T-helper 1 cell treated with Interleukin-12 subunit alpha and Interleukin-12 subunit beta and Interleukin-4 antibody, amounts not matched to agents 30 ng/mL and 1 ng/mL, for 36 hours (primary cell): Measurements from ENCODE around the gene PITPNB. TPM values are rescaled to one million over a fixed set of nuclear protein-coding genes. Genes with fewer than 3 reads are reported as not detected.

Source experiments
- intact Hi-C: fragments of 100-400 bp; cut with micrococcal nuclease; formaldehyde crosslinking; loops from one replicate; pipeline ENCODE4 v1.15.1; 2024
- total RNA-seq: library from RNA; stranded (reverse); gene quantifications from 2 replicates; pipeline ENCODE4 v1.2.3, GENCODE V29; 2022

Gene PITPNB
- total RNA-seq = 102 and 114 TPM in 2 replicates

- intact Hi-C loops = loop anchor here (1.0 to 5.0 kb wide), 9 partner anchors 33 to 1491 kb away; partner anchors contain the start of genes ASPHD2, CCDC117, HPS4 and HSCB
Measured at GRCh38 chr22:27919222-27919941, at the start of gene PITPNB. PITPNB (minus strand) TSS chr22:27919256; CDS start chr22:27919191, 65 bp downstream.

GRCh38 chr22:27966168-27967064 is 47.4 kb upstream of the PITPNB start:
- intact Hi-C loops = no loop called here

GRCh38 chr22:27962268-27963044 is 43.4 kb upstream of the PITPNB start:
- intact Hi-C loops = no loop called here

GRCh38 chr22:27961680-27962079 is 42.6 kb upstream of the PITPNB start:
- intact Hi-C loops = no loop called here

GRCh38 chr22:27961182-27961581 is 42.1 kb upstream of the PITPNB start:
- intact Hi-C loops = no loop called here

- intact Hi-C loops = no loop called here
Measured at GRCh38 chr22:27959335-27960090, 40.5 kb upstream of the PITPNB start.

- intact Hi-C loops = no loop called here
Measured at GRCh38 chr22:27952779-27953178, 33.7 kb upstream of the PITPNB start.

GRCh38 chr22:27952091-27952490 is 33.0 kb upstream of the PITPNB start:
- intact Hi-C loops = no loop called here

- intact Hi-C loops = no loop called here
Measured at GRCh38 chr22:27949421-27949820, 30.4 kb upstream of the PITPNB start.

GRCh38 chr22:27948569-27948968 is 29.5 kb upstream of the PITPNB start:
- intact Hi-C loops = no loop called here

- intact Hi-C loops = no loop called here
Measured at GRCh38 chr22:27947448-27947847, 28.4 kb upstream of the PITPNB start.

- intact Hi-C loops = no loop called here
Measured at GRCh38 chr22:27941143-27941542, 22.1 kb upstream of the PITPNB start.

GRCh38 chr22:27937453-27937852 is 18.4 kb upstream of the PITPNB start:
- intact Hi-C loops = no loop called here

GRCh38 chr22:27935897-27936296 is 16.8 kb upstream of the PITPNB start:
- intact Hi-C loops = no loop called here

- intact Hi-C loops = no loop called here
Measured at GRCh38 chr22:27934069-27934468, 15.0 kb upstream of the PITPNB start.

GRCh38 chr22:27933186-27933983 is 14.3 kb upstream of the PITPNB start:
- intact Hi-C loops = no loop called here

- intact Hi-C loops = no loop called here
Measured at GRCh38 chr22:27930331-27931060, 11.4 kb upstream of the PITPNB start.

GRCh38 chr22:27927608-27928007 is 8.6 kb upstream of the PITPNB start:
- intact Hi-C loops = no loop called here

GRCh38 chr22:27925331-27925730 is 6.3 kb upstream of the PITPNB start:
- intact Hi-C loops = no loop called here
